GM21723 (cell line): ENCODE results near the gene TOMM6.
"Not testable (repeated sequence)": the region's sequence is repeated elsewhere in the genome, so short reads cannot be mapped to it uniquely, and the experiment has no call there.

ENCODE experiments used
- ATAC-seq: cut with Tn5 transposase; IDR thresholded peaks from one replicate; pipeline ENCODE4 v1.9.1; 2021; ENCODE audit warnings: mild to moderate bottlenecking, moderate library complexity; ENCODE audit not compliant: unreplicated experiment

Gene TOMM6

DNA sequence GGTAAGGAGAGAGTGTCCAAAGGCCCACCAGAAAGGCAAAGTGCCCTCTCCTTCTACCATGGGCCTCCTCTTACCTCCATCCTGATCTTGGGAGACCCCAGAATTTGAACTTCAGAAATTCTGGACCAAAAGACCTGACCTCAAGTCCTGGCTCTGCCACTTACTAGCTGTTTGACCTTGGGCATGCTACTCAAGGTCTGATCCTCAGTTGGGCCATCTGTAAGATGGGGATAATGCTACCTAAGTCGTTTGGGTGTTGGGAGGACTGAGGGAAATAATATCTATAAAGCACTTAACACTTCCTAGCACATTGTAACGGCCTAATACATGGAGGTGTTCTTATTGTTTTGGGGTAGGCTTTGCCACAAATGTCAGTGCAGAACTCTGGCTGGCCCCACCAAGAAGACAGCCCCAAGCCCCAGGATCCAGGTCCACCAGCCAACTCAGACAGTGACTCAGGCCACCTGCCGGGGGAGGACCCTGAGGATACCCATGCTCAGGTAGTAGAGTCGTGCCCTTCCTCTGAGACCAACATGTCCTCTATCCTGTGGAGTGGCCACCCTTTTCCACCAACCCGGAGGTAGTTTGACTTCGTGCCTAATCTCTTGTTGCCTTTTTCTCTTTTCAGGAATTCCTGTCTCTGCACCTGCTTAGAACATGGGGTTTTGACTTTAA, 4.3 kb upstream of the TOMM6 start:
- ATAC-seq, result no peak

DNA sequence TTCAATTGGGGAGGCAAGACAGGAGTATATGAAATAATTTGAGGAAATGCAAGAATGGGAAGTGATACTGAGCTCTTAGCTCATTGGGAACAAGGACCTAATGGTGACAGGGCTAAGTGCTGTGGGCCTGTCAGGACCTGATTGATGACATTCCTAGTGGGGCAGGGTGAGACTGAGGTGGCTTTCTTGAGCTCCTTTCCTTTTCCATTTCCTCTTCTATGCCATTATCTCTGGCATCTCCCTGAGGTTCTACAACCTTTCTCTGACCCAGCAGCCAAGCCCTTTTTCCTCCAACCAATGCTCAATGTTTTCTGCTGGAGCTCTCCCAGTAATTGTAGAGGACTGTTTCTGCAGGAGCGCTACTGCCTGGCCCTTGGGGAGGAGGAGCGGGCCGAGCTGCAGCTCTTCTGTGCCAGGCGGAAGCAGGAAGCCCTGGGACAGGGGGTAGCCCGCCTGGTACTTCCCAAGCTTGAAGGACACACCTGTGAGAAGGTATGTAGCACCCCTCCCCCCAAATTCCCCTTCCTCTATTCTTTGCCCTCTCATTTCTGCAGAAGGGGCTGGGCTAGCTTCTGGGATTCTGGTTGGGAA, 2.8 kb upstream of the TOMM6 start:
- no peak for ATAC-seq

DNA sequence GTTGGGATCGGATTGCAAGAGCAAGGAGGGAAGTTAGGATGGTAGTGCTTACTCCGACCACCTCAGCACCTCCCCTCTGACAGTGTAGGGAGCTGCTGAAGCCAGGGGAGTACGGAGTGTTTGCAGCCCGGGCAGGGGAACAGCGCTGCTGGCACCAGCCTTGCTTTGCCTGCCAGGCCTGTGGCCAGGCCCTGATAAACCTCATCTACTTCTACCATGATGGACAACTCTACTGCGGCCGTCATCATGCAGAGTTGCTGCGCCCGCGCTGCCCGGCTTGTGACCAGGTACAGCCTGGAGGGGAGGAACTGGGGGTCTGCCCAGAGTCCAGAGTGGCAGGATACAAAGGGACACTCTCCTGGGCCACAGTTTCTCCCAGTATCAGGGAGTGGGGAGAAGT, 2.2 kb upstream of the TOMM6 start:
- ATAC-seq, result no peak

DNA sequence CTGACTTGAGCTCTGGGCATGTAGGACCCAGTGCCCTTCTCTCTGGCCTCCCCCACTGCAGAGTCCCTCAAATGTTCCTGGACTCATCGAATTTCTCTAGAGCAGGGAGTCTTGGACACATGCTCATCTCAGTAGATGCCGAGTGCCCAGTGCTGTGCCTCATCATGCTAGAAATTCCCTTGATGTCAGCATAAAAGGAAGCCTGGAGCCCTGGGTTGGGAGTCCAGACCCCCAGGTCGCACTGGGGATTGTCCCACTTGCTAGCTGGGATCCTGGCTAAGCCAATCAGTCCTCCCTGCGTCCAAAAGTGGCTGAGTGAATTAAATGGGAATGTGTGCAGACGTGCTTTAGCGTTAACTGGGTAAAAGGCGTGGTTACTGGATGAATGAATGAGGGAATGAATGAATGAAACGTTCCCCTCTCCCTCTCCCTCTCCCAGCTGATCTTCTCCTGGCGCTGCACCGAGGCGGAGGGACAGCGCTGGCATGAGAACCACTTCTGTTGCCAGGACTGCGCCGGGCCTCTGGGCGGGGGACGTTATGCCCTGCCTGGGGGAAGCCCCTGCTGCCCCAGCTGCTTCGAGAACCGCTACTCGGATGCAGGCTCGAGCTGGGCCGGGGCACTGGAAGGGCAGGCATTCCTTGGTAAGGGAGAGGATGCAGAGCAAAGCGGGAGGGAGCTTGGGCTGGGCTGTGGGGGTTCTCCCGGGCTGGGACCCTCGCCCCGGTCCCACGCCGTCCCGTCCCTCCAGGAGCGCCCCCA, 1.6 kb upstream of the TOMM6 start:
- no peak for ATAC-seq

- peak; percentile 72 for ATAC-seq
Observed at GRCh38 chr6:41786451-41787218, 859 bp upstream of the TOMM6 start.

GRCh38 chr6:41789390-41789724, 1.9 kb downstream of the TOMM6 start:
- ATAC-seq, result no peak

DNA sequence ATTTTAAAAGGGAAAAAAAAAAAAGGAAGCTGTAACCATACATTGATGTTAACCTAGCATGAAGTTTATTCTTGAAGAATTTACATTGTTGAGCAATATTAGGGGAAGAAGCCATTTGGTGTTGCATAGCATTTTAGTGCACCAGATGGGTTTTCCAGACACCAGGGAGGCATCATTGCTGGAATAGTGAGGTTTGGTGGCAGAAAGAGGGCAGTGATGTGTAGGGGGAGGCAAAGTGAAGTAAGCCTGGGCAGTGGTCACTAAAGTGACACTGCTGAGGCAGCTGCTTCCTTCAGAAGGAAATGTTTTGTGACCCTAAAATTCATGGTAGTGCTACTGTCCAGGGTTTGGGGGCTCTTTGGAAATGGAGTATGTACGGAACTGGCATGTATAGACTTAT, 2.6 kb downstream of the TOMM6 start:
- ATAC-seq, result no peak

GRCh38 chr6:41791305-41791704, 3.8 kb downstream of the TOMM6 start:
- no peak for ATAC-seq

GRCh38 chr6:41791984-41792383, 4.5 kb downstream of the TOMM6 start:
- ATAC-seq, result no peak

DNA sequence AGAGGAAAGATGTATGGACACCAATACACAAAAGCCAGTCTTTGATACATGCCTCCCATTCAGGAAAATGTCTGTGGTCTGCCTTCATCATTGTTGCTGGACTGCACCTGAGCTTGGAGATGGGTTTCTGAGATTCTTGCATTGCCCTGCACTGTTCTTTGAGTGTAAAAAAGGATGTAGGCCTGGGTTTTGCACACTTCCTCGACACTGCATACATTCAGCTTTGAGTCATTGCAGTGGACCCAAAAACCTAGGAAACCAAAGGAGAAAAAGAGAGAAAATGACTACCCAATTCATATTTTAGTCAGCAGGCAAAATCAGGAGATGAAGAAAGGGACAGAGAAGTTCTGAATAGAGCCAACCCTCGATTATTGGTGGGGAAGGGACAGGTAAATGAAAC, 9.0 kb downstream of the TOMM6 start:
- ATAC-seq, result no peak

GRCh38 chr6:41798901-41799558, 11.5 kb downstream of the TOMM6 start:
- ATAC-seq, result no peak

- ATAC-seq, result no peak
Observed at GRCh38 chr6:41799559-41799911, 12.0 kb downstream of the TOMM6 start.

DNA sequence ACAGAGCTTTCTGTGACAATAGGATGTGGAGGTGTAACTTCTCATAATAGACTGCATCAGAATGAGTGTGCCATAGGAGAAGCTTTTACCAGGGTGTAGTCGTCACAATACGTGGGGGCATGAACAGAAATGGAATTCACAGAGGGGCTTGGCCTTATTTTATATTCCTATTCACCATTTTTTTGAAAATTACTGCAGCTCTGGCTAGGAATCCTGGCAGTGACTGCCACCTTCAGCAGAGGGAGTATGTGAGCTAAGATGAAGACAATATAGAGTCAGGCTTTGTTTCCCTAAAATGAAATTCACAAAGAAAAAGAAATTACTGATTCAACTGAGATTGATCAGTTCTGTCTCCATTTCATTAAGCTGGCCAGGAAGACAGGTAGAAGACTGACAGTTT, 13.9 kb downstream of the TOMM6 start:
- ATAC-seq, result no peak

DNA sequence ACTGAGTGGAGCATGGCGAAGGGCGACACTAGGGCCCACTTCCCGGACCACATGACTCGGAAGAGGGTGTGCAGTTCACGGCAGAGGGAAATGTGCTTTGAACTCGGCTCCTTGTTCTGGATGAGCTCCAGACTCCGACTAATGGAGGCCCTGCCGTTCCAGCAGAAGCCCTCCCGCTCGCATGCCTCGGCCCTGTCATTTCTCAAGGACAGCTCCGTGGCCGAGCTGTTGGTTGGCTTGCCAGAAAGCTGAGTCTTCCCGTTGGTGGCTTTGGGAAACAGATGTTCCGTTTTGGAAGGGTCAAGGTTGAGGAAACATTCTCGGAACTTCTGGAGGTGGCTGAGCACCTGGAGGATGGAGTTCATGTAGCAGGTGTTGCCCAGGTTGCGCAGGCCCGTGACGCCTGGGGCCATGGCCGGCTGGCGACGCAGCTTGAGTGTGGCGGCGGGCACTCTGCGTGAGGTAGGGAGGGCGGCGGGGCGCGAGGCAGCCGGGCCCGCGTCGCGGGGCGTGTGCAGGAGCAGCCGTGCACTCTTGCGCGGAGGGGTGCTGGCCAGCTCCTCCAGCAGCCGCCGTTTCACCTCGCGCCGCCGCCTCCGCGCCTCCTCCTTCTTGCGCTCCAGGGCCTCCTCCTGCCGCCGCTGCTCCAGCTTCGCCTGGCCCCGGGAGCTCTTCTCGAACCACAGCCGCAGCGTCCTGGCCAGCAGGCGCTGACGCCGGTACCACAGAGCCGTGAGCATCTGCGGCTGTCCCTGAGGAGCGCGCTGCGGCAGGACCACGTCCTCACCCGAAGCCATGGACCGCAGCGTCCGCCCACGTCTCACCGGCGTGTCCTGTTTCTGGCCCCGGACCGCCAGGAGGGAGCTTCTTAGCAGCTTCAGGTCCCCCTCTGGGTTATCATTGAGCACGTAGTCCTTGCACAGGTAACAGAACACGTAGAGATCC, 18.6 kb downstream of the TOMM6 start:
- no peak for ATAC-seq

DNA sequence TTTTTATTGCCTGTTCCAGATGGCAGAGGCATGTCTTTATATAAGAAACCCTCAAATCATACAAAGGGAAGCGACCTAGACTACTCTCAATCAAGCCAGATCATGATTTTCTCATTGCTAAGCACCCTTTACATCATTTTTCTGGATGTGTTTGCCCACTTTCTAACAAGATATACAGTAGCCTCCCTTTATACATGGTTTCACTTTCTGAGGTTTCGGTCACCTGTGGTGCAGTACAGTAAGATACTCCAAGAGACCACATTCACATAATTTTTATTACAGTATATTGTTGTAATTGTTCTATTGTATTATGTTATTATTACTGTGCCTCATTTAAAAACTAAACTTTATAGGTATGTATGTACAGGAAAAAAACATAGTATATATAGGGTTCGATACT, 23.6 kb downstream of the TOMM6 start:
- ATAC-seq, result no peak

GRCh38 chr6:41811946-41812345, 24.5 kb downstream of the TOMM6 start:
- not testable (repeated sequence) for ATAC-seq

GRCh38 chr6:41813469-41813868, 26.0 kb downstream of the TOMM6 start:
- ATAC-seq, result no peak

GRCh38 chr6:41813956-41814355, 26.5 kb downstream of the TOMM6 start:
- ATAC-seq, result no peak

GRCh38 chr6:41814629-41815028, 27.1 kb downstream of the TOMM6 start:
- no peak for ATAC-seq

- no peak for ATAC-seq
Observed at GRCh38 chr6:41815587-41815986, 28.1 kb downstream of the TOMM6 start.
